Measurements from ENCODE around the gene PHB1.

DNA sequence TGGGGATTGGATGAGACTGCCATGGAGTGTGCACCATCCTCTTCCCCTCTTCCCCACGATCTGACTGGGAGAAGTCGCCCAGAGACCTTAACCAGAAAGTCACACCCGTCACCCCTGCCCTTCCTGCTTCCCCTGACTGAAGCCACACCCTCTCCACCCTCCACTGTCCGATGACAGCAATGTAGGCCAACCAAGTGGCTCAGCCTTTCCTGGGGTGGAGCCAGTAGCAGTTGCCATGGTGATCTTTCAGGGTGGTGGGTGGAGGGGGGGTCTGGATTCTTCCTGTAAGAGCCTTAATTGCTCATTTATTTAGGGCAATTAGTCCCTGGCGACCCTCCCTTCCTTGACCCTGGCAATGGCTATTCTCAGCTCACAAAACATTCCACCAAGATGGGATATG, 37.5 kb upstream of the PHB1 start:
- TF ChIP-seq, protein P1, sequence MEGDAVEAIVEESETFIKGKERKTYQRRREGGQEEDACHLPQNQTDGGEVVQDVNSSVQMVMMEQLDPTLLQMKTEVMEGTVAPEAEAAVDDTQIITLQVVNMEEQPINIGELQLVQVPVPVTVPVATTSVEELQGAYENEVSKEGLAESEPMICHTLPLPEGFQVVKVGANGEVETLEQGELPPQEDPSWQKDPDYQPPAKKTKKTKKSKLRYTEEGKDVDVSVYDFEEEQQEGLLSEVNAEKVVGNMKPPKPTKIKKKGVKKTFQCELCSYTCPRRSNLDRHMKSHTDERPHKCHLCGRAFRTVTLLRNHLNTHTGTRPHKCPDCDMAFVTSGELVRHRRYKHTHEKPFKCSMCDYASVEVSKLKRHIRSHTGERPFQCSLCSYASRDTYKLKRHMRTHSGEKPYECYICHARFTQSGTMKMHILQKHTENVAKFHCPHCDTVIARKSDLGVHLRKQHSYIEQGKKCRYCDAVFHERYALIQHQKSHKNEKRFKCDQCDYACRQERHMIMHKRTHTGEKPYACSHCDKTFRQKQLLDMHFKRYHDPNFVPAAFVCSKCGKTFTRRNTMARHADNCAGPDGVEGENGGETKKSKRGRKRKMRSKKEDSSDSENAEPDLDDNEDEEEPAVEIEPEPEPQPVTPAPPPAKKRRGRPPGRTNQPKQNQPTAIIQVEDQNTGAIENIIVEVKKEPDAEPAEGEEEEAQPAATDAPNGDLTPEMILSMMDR (conservative IDR thresholded peaks at IDR 0.05; ENCODE audit: low read depth, low read length) = no peak
- TF ChIP-seq EZH2phosphoT487 (IDR thresholded peaks at IDR 0.05; ENCODE audit: borderline replicate concordance, low read length) = no peak
